Fibroblast of peridontal ligament (primary cell): ENCODE results near the gene MIS18BP1.
"Not testable (repeated sequence)": the region's sequence is repeated elsewhere in the genome, so short reads cannot be mapped to it uniquely, and the experiment has no call there.

Experiments
- DNase-seq: peaks from one replicate; pipeline ENCODE4 v3.0.0-alpha.2; 2010; ENCODE audit errors: extremely low read depth

The MIS18BP1 gene

GRCh38 chr14:45253070-45253753 lies at the start of gene MIS18BP1:
TSS of gene MIS18BP1 (minus strand) at chr14:45253202. CDS start at chr14:45247286, 5,916 bp downstream.
- peak; percentile 95 for DNase-seq

- DNase-seq = no peak
Observed at GRCh38 chr14:45298423-45299117, 45.6 kb upstream of the MIS18BP1 start.

GRCh38 chr14:45294796-45295195 lies 41.8 kb upstream of the MIS18BP1 start:
- not testable (repeated sequence) for DNase-seq

GRCh38 chr14:45290547-45290946 lies 37.5 kb upstream of the MIS18BP1 start:
- DNase-seq = no peak

- DNase-seq = no peak
Observed at GRCh38 chr14:45287610-45288009, 34.6 kb upstream of the MIS18BP1 start.

GRCh38 chr14:45284802-45285201 lies 31.8 kb upstream of the MIS18BP1 start:
- DNase-seq = no peak

GRCh38 chr14:45281731-45282400 lies 28.9 kb upstream of the MIS18BP1 start:
- DNase-seq = not testable (repeated sequence)

GRCh38 chr14:45271858-45272537 lies 19.0 kb upstream of the MIS18BP1 start:
- DNase-seq = no peak

GRCh38 chr14:45270031-45270430 lies 17.0 kb upstream of the MIS18BP1 start:
- peak; percentile 19 for DNase-seq

GRCh38 chr14:45267071-45267470 lies 14.1 kb upstream of the MIS18BP1 start:
- DNase-seq = no peak

GRCh38 chr14:45262637-45263036 lies 9.6 kb upstream of the MIS18BP1 start:
- no peak for DNase-seq

GRCh38 chr14:45261209-45261608 lies 8.2 kb upstream of the MIS18BP1 start:
- DNase-seq = no peak

- DNase-seq = no peak
Observed at GRCh38 chr14:45258805-45259204, 5.8 kb upstream of the MIS18BP1 start.

GRCh38 chr14:45258073-45258472 lies 5.1 kb upstream of the MIS18BP1 start:
- no peak for DNase-seq

- DNase-seq = no peak
Observed at GRCh38 chr14:45254771-45255170, 1.8 kb upstream of the MIS18BP1 start.

GRCh38 chr14:45253754-45254310 lies 830 bp upstream of the MIS18BP1 start:
- no peak for DNase-seq

- DNase-seq = peak; percentile 25
Observed at GRCh38 chr14:45252366-45253069, 484 bp downstream of the MIS18BP1 start.

- DNase-seq = peak; percentile 25
Observed at GRCh38 chr14:45251912-45252311, 1.1 kb downstream of the MIS18BP1 start.

GRCh38 chr14:45249856-45250575 lies 3.0 kb downstream of the MIS18BP1 start:
- DNase-seq = peak; percentile 97

GRCh38 chr14:45247427-45247826 lies 5.6 kb downstream of the MIS18BP1 start:
- no peak for DNase-seq

- DNase-seq = peak; percentile 49
Observed at GRCh38 chr14:45246691-45247090, 6.3 kb downstream of the MIS18BP1 start.
